Stimulated activated CD4-positive, alpha-beta T cell treated with anti-CD3 and anti-CD28 coated beads, TNF-alpha, amount 100 ng/mL, for 48 hours (primary cell): ENCODE data around the gene AMPD3.
"Not testable (repeated sequence)": the region's sequence is repeated elsewhere in the genome, so short reads cannot be mapped to it uniquely, and the experiment has no call there.

Experiments
- DNase-seq, 3 donors: peaks; one replicate each; pipeline ENCODE4 v3.0.0-alpha.2; 2020; ENCODE audit warnings: low read depth in 3 of 3

AMPD3 gene

DNA sequence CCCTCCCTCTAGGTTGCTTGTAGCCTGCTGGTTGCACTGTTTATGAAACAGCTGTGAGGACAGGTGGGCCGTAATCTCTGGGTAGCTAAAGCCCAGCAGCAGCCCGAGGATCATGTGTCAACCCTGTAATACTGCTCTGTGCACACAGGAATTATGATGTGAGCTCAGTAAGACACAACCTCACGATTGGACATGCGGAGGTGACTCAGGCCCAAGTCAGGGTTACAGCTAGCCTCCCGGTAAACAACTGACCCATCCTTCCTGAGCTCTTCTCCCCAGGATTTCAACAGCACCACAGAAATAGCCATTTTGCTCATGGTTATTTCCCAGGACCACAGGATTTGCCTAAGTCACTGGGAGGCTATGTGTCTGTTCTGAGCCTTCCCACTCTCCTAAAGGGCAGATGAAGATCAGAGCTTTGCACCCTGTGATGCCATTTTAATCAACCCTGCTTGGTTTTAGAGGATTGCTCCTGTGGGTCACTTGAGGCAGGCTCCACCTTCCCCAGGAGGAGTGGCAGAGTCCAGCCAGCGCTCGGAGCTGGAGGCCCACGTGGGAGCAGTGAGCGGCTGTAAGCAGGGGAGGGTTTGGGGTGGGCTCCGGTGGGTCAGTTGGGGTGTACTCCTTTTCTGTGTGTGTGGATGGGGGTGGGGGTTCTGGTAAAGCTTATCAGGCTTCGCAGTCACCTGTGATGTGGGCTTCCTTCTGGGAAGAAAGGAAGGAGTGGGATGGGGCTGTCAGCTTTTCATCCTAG, at the start of gene AMPD3:
TSS of gene AMPD3 (plus strand) at position 387 of the 754 bp plus-strand sequence. CDS start 6,256 bp downstream, outside the sequence.
- peak in 1 of 3 donors; percentile 15 for DNase-seq

DNA sequence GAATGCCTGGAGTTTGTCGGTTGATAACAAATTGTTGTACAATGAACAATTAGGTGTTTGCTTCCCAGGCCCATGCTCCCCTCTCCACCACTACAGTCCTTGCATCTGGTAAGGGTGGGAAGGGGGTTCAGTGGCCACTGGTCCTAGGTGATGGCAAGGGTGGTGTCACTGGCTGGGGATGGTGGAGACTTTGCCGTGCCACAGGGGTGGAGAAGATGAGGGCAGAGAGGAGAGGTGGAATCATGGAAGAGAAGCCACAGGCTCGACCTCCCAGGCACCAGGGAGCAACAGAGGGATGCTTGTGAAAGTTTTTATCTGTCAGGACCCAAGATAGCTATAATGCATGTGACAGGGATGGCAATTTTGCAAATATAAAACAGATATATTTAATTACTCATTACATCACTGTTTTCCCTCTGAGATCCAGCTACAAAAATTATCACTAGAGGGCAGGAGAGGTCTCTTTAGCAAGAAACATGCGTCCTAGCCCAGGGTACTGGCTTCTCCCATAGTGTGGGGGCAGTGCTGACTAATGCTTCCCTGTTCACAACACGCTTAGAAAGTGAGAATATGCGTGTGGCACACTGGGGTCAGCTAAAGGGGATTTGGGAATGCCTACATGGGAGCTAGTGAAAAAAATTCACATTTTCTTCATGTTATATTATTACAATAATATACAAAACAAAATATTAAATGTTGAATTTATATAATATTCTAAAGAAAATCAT, 49.0 kb upstream of the AMPD3 start:
- DNase-seq = peak; percentile 26 to 43 (median 40)

- no peak for DNase-seq
Measured at GRCh38 chr11:10407055-10407454, 48.0 kb upstream of the AMPD3 start.

DNA sequence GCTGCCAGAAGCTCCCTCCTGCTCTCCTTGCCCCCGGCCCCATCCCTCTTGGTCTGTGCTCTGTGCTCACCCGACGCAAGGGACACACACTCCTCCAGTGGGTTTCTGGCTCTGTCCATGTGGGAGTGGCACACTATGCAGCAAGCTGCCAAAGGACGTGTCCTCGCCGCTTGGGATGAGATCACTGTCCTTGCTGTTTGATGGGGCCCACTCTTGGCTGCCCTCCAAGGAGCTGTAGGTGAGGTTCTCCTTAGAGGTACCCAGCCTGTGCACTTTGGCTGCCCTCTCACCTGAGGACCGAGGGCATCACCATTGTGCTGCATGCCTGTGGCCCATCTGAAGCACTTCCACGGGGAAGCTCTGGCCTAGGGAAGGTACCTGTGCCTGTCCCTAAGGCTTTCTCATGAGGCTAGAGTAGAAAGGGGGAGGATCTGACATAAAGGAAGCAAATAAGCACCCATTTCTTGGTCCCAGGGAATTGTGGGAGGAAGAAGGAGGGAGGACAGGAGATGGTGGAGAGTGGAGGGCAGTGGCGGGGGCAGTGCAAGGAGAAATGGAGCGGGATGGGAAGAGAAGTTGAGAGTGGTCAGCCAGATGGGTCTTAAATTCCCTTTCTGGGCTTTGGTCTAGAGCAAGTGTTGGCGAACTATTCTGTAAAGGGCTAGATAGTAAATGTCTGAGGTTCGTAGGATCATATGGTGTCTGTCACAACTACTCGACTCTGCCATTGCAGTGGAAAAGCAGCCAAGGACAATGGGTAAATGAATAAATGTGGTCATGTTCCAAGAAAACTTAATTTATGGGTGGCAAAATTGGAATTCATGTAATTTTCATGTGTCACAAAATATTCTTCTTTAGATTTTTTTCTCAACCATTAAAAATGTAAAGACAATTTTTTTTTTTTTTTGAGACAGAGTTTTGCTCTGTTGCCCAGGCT, 47.0 kb upstream of the AMPD3 start:
- no peak for DNase-seq

GRCh38 chr11:10409207-10409661, 45.8 kb upstream of the AMPD3 start:
- no peak for DNase-seq

DNA sequence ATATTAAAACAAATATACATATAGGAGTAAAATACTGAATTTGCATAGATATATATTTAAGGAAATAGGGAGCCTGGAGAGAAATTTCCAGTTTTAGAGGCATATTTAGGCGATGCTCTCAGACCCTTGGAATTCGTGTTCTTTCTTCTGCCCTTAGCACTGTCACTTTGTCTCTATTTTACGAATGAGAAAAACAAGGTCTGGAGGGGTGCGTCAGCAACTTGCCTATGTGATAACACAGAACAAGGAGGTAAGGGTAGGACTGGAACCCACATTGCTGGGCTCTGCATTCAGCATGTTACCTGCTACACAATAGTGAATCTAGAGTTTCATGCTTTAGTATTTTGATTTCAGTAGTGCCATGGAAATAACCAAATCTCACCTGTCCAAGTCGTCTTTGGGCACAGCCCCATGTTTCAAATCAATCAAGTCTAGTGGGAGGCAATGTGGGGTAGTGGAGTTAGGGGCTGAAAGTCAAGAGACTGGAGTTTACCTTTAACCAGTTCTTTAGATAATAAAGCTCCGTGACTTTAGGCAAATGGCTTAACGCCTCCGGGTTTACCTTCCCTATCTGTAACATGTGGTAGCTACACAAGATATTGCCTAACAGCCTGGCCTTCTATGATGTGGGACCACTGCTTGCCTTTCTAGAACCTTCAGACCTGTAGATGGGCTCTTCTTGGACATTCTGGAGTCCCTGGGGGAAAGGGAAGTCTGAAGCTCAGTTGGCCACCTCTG, 44.8 kb upstream of the AMPD3 start:
- no peak for DNase-seq

DNA sequence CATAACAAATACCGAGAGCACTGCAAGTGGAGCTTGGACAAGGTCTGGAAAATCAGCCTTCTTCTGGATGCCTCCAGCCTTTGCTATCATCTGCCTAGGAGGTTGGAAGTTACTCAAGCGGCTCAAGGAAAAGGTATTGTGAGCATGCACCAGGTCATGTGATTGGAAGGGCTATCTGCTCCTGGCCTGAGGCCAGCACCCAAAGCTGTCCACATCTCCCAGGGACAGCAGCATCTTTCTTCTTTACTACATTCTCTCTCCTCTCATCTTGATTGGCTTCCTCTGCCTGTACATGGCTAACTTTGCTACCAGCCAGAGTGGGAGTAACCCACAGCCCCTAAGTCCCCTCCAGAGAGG, 44.2 kb upstream of the AMPD3 start:
- no peak for DNase-seq

DNA sequence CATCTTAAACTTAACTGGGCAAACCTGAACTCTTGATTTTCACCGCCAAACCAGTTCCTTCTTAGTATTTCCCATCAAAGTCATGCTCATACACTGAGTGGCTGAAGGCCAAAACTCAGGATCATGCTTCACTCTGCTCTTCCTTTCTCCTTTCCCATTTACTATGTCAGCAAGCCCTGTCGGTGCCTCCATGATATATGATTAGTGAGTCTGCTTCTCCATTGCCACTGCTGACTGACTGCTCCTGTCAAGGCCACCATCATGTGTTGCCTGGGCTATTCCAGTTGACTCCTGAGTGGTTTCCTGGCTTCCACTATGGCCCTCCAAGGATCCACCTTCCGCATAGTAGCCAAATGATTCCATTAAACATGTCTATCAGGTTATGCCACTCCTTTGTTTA, 42.8 kb upstream of the AMPD3 start:
- no peak for DNase-seq

GRCh38 chr11:10413268-10413667, 41.8 kb upstream of the AMPD3 start:
- peak in 1 of 3 donors; percentile 3 for DNase-seq

- no peak for DNase-seq
Measured at GRCh38 chr11:10414181-10414580, 40.9 kb upstream of the AMPD3 start.

DNA sequence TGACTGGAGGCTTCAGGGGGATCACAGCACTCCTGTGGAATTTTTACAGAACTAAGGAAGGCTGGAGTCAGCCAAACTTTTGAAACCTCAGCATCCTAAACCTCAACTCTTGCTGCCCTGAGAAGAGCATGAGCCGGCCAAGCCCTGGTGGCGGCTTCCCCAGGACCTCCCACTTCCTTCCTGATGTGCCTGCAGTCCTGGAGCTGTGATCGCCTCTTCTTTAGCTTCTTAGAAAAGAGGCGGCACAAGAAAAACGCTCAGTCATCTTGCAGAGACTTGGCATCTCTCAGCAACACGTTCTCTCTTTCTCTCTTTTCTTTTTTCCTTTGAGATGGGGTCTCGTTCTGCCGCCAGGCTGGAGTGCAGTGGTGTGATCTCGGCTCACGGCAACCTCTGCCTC, 40.4 kb upstream of the AMPD3 start:
- DNase-seq = no peak

- no peak for DNase-seq
Measured at GRCh38 chr11:10415817-10416392, 39.2 kb upstream of the AMPD3 start.

DNA sequence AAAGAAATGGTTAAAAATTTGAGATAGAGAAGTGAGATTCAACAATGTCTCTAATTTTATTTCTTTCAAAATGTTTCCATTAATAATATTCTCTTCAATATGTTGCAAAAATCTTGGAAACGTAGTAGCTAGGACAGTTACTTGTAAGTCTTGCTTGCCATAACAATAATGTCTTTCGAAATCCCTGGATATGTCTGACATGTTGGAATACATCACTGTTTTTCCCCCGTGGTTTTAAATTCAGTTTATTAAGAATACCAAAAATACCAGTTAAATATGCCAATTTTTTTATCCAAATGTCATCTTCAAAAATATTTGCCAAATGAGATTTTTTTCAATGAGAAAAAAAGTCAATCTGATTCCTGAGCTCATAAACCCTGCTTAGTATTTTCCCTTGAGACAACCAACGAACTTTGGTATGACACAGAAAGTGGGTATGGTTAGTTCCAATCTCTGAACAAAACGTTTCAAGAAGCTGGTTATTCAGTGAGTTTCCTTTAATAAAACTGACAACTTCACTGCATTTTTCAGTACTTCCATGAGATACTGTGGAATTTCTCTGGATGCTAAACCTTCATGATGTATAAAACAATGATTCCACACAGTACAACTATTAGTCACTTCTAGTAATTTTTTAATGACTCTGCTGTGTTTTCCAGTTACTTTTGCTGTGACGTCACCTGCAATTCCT, 36.7 kb upstream of the AMPD3 start:
- no peak for DNase-seq

- DNase-seq = no peak
Measured at GRCh38 chr11:10418950-10419310, 36.1 kb upstream of the AMPD3 start.

GRCh38 chr11:10426475-10426874, 28.6 kb upstream of the AMPD3 start:
- no peak for DNase-seq

GRCh38 chr11:10428453-10428852, 26.6 kb upstream of the AMPD3 start:
- DNase-seq = no peak

GRCh38 chr11:10429526-10429925, 25.5 kb upstream of the AMPD3 start:
- DNase-seq = no peak

DNA sequence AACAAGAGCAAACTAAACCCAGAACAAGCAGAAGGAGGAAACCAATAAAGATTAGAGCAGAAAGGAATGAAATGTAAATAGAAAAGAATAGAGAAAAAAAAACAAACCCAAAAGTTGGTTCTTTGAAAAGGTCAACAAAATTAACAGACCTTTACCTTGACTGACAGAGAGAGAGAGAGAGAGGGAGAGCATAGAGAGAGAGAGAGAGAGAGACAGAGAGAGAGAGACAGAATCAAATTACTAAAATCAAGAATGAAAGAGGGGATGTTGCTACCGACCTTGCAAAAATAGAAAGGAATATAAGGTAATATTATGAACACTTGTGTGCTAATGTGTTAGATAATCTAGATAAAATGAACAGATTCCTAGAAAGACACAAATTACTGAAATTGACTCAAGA, 22.6 kb upstream of the AMPD3 start:
- DNase-seq = no peak

DNA sequence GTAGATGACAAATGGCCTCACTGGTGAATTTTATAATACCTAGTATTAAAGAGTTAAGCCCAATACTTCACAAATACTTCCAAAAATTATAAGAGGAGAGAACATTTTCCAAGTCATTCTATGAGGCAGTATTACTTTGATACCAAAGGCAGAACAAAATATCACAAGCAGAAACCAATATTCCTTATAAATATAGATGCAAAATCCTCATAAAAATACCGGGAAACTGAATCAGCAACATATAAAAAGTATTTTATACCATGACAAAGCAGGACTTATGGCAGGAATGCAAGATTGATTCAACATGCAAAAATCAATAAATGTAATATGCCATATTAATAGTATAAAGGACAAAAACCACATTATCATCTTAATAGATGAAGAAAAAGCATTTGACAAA, 22.1 kb upstream of the AMPD3 start:
- no peak for DNase-seq

- DNase-seq = no peak
Measured at GRCh38 chr11:10436224-10436623, 18.8 kb upstream of the AMPD3 start.

GRCh38 chr11:10436683-10437082, 18.4 kb upstream of the AMPD3 start:
- not testable (repeated sequence) for DNase-seq
